GM18951 (cell line): ENCODE measurements around the gene SREBF1.

Experiments
- POLR2A ChIP-seq: IDR thresholded peaks from 4 replicates; pipeline ENCODE4 v1.6.1; 2011; ENCODE audit warnings: mild to moderate bottlenecking; ENCODE audit not compliant: insufficient read length, insufficient read depth; ENCODE audit errors: extremely low read depth
- in situ Hi-C: fragments of 300-500 bp; cut with MboI; formaldehyde crosslinking; loops from one replicate; pipeline ENCODE4 v1.12.0; 2022; ENCODE audit warnings: low sequenced_read_pairs, mixed read lengths, inconsistent platforms; ENCODE audit not compliant: unreplicated experiment

SREBF1 gene

GRCh38 chr17:17783116-17783824 lies 53.5 kb downstream of the SREBF1 start:
- peak; percentile 43 for TF ChIP-seq POLR2A
- in situ Hi-C loops, result no loop called here

- in situ Hi-C loops, result no loop called here
- no peak for TF ChIP-seq POLR2A
Observed at GRCh38 chr17:17782523-17783115, 54.2 kb downstream of the SREBF1 start.

- in situ Hi-C loops, result no loop called here
- peak; percentile 26 for TF ChIP-seq POLR2A
Observed at GRCh38 chr17:17781591-17782496, 54.9 kb downstream of the SREBF1 start.

GRCh38 chr17:17780922-17781590 lies 55.7 kb downstream of the SREBF1 start:
- TF ChIP-seq POLR2A, result no peak
- in situ Hi-C loops, result no loop called here

- in situ Hi-C loops, result no loop called here
- no peak for TF ChIP-seq POLR2A
Observed at GRCh38 chr17:17779015-17779611, 57.7 kb downstream of the SREBF1 start.

- TF ChIP-seq POLR2A, result no peak
- in situ Hi-C loops, result no loop called here
Observed at GRCh38 chr17:17778308-17779014, 58.3 kb downstream of the SREBF1 start.

GRCh38 chr17:17776889-17777288 lies 59.9 kb downstream of the SREBF1 start:
- TF ChIP-seq POLR2A, result no peak
- in situ Hi-C loops, result no loop called here

- in situ Hi-C loops, result no loop called here
- TF ChIP-seq POLR2A, result no peak
Observed at GRCh38 chr17:17774009-17774881, 62.5 kb downstream of the SREBF1 start.

GRCh38 chr17:17772231-17772630 lies 64.6 kb downstream of the SREBF1 start:
- in situ Hi-C loops, result no loop called here
- TF ChIP-seq POLR2A, result no peak

- in situ Hi-C loops, result no loop called here
- TF ChIP-seq POLR2A, result no peak
Observed at GRCh38 chr17:17771498-17772201, 65.1 kb downstream of the SREBF1 start.

- in situ Hi-C loops, result no loop called here
- no peak for TF ChIP-seq POLR2A
Observed at GRCh38 chr17:17770632-17771044, 66.1 kb downstream of the SREBF1 start.
